SK-N-SH (cell line): ENCODE data around the gene LURAP1L.

Experiments
- CTCF ChIP-seq: fragments of 200-600 bp; sonication (generic); IDR thresholded peaks from 2 replicates; pipeline ENCODE4 v1.6.1; 2017; ENCODE audit warnings: antibody characterized with exemption, mild to moderate bottlenecking, moderate library complexity
- EZH2phosphoT487 ChIP-seq: fragments of 200-600 bp; sonication (generic); IDR thresholded peaks from 2 replicates; pipeline ENCODE4 v1.6.1; 2017; ENCODE audit warnings: low read depth, mixed run types, mild to moderate bottlenecking, antibody characterized with exemption, moderate library complexity, borderline replicate concordance
- JUND ChIP-seq: IDR thresholded peaks from 2 replicates; pipeline ENCODE4 v1.4.0; 2012
- MXI1 ChIP-seq: IDR thresholded peaks from 2 replicates; pipeline ENCODE4 v1.6.1; 2012; ENCODE audit warnings: mild to moderate bottlenecking, low read depth, low read length, improper control_type of control experiment
- POLR2AphosphoS5 ChIP-seq: IDR thresholded peaks from 2 replicates; pipeline ENCODE4 v1.6.1; 2012; ENCODE audit warnings: low read depth, low read length
- RCOR1 ChIP-seq: fragments of 150-350 bp; IDR thresholded peaks from 2 replicates; pipeline ENCODE4 v1.6.1; 2017; ENCODE audit warnings: antibody characterized with exemption, low read length
- REST ChIP-seq: IDR thresholded peaks from 2 replicates; pipeline ENCODE4 v1.6.1; 2012; ENCODE audit warnings: mild to moderate bottlenecking, low read depth, low read length, moderate library complexity
- RFX5 ChIP-seq: IDR thresholded peaks from 2 replicates; pipeline ENCODE4 v1.6.1; 2012; ENCODE audit warnings: mild to moderate bottlenecking, improper control_type of control experiment, low read length
- RXRA ChIP-seq: IDR thresholded peaks from 2 replicates; pipeline ENCODE4 v1.4.0; 2012; ENCODE audit warnings: low read depth, mild to moderate bottlenecking, borderline replicate concordance
- TEAD4 ChIP-seq: IDR thresholded peaks from 2 replicates; pipeline ENCODE4 v1.4.0; 2012; ENCODE audit warnings: mild to moderate bottlenecking, borderline replicate concordance; ENCODE audit not compliant: insufficient read depth
- USF1 ChIP-seq: IDR thresholded peaks from 2 replicates; pipeline ENCODE4 v1.4.0; 2012; ENCODE audit warnings: low read depth, borderline replicate concordance
- YY1 ChIP-seq: IDR thresholded peaks from 2 replicates; pipeline ENCODE4 v1.4.0; 2012; ENCODE audit warnings: low read depth, mild to moderate bottlenecking
- TF ChIP-seq, protein P1 (sequence below): IDR thresholded peaks from 2 replicates; pipeline ENCODE4 v1.4.0; 2012; ENCODE audit warnings: low read depth

DNA sequence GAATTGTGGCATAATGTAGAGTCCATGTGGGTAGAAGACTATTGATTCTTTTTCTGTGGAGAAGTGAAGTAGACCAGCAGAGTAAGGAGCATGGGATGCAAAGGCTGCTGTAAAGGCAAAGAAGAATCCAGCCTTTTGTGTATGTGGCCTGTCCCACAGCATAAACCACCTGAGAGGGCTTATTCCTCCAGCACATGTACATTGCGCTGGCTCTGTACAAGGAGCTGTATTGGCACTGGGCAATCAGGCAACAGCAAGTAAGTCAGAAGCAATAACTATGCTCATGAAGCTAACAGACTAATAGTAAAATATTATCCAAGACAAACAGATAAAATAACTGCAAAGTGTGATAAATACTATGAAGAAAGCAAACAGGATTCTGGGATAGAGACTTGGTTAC, 86.2 kb downstream of the LURAP1L start:
- no peak for TF ChIP-seq RFX5
- no peak for TF ChIP-seq CTCF
- TF ChIP-seq EZH2phosphoT487 = no peak
- no peak for TF ChIP-seq RCOR1
- TF ChIP-seq, protein P1, sequence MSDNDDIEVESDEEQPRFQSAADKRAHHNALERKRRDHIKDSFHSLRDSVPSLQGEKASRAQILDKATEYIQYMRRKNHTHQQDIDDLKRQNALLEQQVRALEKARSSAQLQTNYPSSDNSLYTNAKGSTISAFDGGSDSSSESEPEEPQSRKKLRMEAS = no peak
- no peak for TF ChIP-seq POLR2AphosphoS5
- no peak for TF ChIP-seq USF1
- TF ChIP-seq JUND = no peak
- no peak for TF ChIP-seq TEAD4
- no peak for TF ChIP-seq RXRA
- no peak for TF ChIP-seq REST
- no peak for TF ChIP-seq MXI1
- TF ChIP-seq YY1 = no peak
